T-helper 9 cell (primary cell): Measurements from ENCODE around the gene MAFB.
"Not testable (repeated sequence)": the region's sequence is repeated elsewhere in the genome, so short reads cannot be mapped to it uniquely, and the experiment has no call there.

Source experiments
- DNase-seq: peaks from one replicate; pipeline ENCODE4 v3.0.0-alpha.2; 2020
- total RNA-seq, 2 donors: gene quantifications; one replicate each; lab custom pipeline; 2026; lab: John Stamatoyannopoulos, UW

The MAFB gene
- total RNA-seq = 0 to 0.97 reads per million in 2 donors

GRCh38 chr20:40689100-40689942 lies at the start of gene MAFB:
Gene MAFB, minus strand, starts transcription at chr20:40689236. Its CDS starts 386 bp downstream, at chr20:40688850.
- DNase-seq = no peak

- not testable (repeated sequence) for DNase-seq
These were observed 47.4 kb upstream of the MAFB start for GRCh38 chr20:40736468-40736867.

- DNase-seq = no peak
These were observed 40.0 kb upstream of the MAFB start for GRCh38 chr20:40728996-40729395.

DNA sequence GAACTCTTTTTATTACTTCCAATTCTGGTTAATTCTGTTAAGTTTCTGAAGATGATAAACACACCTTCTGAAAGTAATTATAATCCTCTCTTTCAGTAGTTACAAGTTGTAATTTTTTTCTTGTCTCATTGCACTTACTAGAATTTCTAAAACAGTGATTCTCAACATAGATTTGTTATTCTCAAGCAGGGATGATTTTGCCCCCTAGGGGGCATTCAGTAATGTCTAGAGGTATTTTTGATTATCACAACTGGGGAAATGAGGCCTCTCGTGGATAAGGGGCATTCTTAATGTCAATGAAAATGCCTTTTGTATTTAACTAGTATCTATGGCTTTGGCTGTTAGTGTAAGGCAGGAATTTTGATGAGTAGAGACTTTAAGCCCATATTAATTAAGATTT lies 39.4 kb upstream of the MAFB start:
- no peak for DNase-seq

DNA sequence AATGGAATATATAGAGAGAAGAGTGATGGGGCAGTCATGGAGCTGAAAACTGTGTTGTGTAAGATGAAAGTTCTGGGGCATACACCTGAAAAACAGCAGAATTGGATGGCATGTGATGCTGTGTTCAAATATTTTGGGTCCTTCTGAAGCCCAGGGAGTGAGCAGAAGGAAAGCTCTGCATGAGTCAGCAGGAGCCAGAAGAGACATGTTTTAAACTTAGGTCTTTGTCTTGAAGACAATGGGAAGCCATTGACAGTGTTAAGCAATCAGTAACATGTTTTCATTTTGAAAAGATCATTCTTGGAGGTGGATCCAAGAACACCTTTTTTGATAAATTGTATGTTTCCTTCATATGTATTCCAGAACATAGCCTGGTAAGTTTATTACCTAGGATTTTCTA lies 38.9 kb upstream of the MAFB start:
- DNase-seq = no peak

GRCh38 chr20:40726776-40727175 lies 37.7 kb upstream of the MAFB start:
- DNase-seq = no peak

DNA sequence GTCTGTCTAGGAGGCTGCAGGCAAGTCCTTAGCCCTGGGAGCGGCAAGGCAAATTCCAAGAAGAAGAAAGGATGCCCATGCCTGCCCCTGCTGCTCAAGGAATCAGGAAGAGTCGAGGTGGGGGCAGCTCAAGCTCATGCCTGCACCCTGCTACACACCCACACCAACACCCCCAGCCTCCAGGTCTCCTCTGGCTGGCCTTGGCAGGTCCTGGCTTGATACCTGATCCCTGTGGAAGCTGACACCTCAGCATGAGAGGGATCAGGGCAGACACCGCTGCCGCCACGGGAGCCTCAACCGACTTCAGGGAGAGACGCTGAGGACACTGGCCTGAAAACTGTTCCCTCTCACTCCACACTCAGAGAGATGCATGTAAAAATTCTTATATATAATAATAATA lies 35.5 kb upstream of the MAFB start:
- DNase-seq = no peak

GRCh38 chr20:40720826-40721225 lies 31.8 kb upstream of the MAFB start:
- DNase-seq = no peak

- no peak for DNase-seq
These were observed 31.1 kb upstream of the MAFB start for GRCh38 chr20:40720099-40720498.

GRCh38 chr20:40718982-40719729 lies 30.1 kb upstream of the MAFB start:
- DNase-seq = no peak

DNA sequence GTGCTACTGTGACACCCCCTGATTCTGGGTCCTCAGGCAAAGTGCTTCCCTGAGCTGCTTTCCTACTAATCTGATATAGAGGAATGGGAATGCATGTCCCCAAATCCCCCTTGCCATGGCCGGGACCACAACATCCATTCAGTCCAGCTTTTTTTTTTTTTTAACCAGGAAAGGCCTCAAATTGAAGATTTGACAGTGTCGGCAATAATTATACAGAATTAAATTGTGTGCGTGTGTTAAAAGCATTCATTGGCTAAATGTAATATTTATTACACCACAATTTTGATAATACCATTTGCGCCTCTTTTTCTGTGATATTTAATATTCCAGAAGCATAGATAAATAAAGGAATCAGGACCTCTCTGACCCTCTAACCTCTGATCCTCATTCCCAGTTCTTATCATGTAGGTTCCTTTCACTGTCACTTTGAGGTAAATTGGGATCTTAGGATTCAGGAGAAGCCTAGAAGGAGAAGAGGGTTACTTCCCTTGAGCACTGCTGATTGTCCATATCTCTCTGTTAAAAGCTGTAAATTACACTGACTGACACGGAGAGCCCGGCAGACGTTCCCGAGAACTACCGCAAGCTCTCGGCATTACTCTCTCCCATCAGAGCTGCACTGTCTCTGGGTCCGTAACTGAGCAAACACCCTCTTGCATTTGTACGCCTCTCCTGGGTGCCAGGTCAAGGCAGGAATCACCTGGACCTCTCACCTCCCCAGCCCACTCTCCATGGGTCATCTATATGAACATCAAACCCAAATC lies 29.4 kb upstream of the MAFB start:
- no peak for DNase-seq

DNA sequence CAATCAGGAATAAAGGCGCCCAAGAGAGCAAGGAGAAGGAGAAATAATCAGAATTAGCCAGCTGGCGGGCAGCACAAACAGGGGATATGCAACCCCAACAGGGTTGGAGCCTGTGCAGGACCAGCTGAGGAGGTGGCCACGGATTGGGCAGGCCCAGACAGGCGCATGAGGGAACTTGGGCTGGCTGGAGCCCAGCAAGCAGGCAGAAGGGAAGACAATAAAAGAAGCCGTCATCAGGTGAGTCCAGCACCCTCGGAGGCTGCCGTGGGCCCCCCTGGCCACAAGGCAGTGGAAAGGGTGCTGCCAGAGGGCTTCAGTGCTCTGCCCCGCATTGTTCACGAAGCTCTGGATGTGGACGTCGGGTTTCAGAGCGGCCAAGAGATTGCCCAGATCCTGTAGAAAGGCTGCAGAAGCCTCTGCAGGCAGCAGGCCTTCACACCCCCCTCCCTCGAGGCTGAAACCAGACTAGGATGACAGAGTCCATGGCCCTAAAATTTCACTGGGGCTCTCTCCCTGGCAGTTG lies 28.4 kb upstream of the MAFB start:
- DNase-seq = no peak

DNA sequence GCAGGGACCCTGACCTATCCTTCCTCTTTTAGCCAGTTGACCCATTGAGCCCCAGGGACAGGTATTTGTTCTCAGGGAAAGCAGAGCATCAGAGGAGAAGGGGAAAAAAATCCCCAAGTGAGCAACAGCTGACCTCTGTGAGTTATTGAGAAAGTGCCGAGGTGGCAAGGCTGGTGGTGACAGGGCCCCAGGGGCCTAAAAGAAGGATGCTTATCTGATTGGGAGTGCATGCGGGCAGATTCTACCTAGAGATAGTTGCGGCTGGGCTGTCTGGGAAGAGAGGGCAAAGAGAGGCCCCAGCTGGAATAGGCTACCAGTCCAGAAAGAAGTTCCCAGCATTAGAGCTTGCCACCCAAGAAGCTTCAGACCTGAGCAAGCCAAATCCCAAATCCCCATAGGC lies 26.5 kb upstream of the MAFB start:
- no peak for DNase-seq

GRCh38 chr20:40714916-40715315 lies 25.9 kb upstream of the MAFB start:
- DNase-seq = no peak

DNA sequence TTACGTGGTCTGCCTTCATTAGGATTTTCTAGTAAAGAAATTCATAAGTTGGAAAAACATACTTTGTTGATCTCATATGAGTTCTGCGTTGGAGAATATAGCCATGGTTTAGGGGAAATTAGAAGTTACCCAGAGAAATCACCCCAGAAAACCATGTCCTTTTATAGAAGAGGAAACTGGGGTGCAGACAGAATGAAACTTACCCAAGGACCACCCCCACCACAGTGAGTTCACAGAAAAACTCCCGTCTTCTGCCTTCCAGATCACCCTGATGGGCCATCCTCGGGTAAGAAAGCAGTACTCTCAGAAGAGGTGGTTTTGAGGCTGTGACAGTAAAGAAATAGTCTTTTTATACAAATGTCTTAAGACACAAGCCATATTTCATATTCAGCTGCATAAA lies 25.1 kb upstream of the MAFB start:
- no peak for DNase-seq

GRCh38 chr20:40713508-40713907 lies 24.5 kb upstream of the MAFB start:
- DNase-seq = no peak

- no peak for DNase-seq
These were observed 22.0 kb upstream of the MAFB start for GRCh38 chr20:40711079-40711478.

GRCh38 chr20:40710603-40711002 lies 21.6 kb upstream of the MAFB start:
- DNase-seq = no peak

GRCh38 chr20:40706977-40707582 lies 18.0 kb upstream of the MAFB start:
- no peak for DNase-seq

DNA sequence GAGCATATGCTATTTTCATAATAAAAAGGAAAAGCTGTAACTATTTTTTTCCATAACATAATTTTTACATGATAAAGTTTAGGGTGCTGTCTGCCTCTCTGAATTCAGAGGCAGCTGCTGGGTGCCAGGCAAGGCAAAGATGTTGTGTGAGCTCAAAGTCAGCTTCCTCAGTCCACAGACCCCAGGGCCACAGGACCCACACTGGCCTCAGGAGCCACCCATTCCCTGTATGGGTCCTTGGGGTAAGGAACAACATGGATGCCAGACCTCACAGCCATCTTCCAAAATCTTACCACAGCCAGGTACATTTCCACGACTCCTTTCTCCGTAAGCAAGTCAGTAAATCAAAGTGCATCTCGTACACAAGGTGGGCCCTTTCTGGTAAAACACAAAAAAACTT lies 16.4 kb upstream of the MAFB start:
- no peak for DNase-seq

DNA sequence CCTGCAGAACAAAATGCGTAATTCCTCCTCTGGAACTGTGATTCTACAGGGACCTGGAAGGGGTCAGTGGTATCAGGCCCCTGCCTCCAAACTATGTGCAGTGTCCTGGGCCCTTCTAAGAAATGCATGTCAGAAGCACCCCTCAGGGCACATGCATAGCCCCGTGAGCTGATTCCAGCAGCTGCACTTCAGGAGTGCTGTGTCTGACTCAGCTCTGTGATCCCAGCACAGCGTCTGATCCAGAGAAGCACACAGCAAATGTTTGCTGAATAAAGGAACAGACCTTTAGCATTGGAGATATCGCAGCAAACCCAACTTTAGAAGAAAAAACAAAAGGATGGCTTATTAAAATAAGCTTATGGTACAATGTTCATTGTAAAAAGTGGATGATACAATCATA lies 15.8 kb upstream of the MAFB start:
- DNase-seq = no peak

- no peak for DNase-seq
These were observed 15.0 kb upstream of the MAFB start for GRCh38 chr20:40703975-40704530.
